Activated CD8-positive, alpha-beta memory T cell treated with anti-CD3 and anti-CD28 coated beads for 36 hours (primary cell): ENCODE results near the gene ZNF624. TPM values are rescaled to one million over a fixed set of nuclear protein-coding genes. Genes with fewer than 3 reads are reported as not detected.
"Not testable (repeated sequence)": the region's sequence is repeated elsewhere in the genome, so short reads cannot be mapped to it uniquely, and the experiment has no call there.

Source experiments
- CTCF ChIA-PET: fragments of 350-600 bp; sonication (Branson Sonifier 250); formaldehyde crosslinking; loops from one replicate; lab custom pipeline; 2021; ENCODE audit warnings: antibody characterized with exemption; lab: Charles Lee
- POLR2A ChIA-PET: fragments of 350-600 bp; sonication (Branson Sonifier 250); formaldehyde crosslinking; loops from one replicate; lab custom pipeline; 2021; ENCODE audit warnings: antibody characterized with exemption; lab: Charles Lee
- total RNA-seq, 2 experiments: library from RNA; stranded (reverse); gene quantifications; one replicate each; pipeline ENCODE4 v1.2.3, GENCODE V29; 2021

The ZNF624 gene
- total RNA-seq, result 1 to 10 TPM; 3.2 to 4.4 TPM

DNA sequence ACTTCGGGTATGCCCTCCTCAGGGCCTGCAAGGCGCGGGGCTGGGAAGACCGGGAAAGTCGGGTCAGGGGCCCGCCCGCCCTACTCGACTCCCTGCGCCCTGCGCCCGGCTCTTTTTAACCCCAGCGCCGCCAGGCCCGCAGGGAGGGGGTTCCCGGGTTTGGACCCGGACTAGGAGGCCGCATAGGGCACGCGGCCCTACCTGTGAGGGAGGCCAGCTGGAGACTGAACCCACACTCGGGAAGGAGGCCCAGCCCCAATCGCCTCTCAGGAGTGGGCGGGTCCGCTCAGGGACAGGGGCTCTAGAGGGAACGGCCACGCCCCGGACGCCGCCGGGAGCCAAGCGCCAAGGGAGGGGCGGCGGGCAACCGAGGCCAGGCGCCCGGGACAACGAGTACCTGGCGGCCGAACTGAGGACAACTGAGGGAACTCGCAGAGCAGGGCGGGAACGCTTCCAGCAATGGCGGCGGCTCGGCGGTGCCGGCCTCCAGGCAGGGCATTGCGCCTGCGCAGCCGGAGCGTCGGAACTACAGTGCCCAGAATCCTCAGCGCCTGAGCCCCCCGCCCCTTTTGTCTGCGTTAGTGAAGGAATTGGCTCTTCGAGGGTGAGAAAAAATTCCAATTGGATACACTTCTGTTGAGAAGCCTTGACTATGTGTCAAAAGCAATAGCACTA is at the start of gene ZNF624:
ZNF624 (minus strand) TSS at position 484 of the 675 bp plus-strand sequence.
- ChIA-PET CTCF (no interaction called here), POLR2A (no interaction called here)

DNA sequence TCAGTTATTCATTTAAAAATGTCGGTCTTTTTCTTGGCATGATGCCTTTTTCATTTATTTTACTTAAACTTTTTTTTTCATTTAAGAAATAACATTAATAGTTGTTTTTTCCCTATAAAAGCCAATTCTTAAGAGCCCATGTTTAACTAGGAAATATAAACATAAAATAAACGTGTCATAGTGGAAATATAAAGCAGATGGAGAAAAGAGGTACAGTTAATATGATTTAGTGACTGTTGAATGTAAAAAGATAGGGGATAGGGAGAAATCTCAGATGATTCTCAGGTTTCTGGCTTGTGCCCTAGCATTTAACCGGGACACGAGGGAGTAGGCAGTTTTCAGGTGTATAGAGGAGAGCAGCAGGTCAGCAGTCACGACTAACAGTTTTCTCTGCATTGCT is 44.0 kb upstream of the ZNF624 start:
- POLR2A ChIA-PET, CTCF ChIA-PET: not testable (repeated sequence)

DNA sequence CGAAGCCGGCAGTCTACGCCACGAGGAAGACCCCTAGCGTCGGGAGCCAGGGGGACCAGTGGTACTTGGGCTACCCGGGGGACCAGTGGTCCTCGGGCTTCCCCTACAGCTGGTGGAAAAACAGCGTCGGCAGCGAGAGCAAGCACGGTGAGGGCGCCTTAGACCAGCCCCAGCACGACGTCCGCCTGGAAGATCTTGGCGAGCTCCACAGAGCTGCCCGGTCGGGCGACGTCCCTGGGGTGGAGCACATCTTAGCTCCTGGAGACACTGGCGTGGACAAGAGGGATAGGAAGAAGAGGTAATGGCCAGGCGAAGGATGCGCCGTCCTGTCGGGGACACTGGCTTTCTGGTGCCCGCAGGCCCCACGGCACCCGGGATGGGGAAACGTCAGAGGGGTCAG is 36.8 kb upstream of the ZNF624 start:
- CTCF ChIA-PET, POLR2A ChIA-PET: not testable (repeated sequence)

DNA sequence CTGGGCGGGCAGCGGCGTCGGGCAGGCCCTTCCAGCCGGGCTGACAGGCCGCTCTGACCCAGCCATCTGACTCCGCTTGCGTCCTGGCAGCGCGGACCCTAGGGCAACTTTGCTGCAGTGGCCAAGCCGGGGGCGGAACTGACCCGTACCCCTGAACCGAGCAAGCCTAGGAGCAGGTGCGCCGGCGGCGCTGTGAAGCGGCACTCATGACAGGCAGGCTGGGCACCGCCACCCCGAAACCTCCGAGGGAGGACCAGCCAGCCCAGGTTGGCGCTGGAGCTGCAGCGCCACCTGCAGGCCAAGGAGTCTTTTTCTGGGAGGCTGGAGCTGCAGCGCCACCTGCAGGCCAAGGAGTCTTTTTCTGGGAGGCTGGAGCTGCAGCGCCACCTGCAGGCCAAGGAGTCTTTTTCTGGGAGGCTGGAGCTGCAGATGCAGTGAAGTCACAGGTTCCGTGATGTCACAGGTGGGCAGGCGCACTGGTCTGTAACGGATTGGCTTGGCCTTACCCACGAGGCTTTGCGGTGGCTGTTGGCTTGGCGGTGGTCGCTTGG is 36.2 kb upstream of the ZNF624 start, which contains the start of gene CCDC144A:
CCDC144A (plus strand) TSS at position 511 of the 551 bp plus-strand sequence. CDS start 160 bp downstream, outside the sequence.
- POLR2A ChIA-PET, result not testable (repeated sequence)

DNA sequence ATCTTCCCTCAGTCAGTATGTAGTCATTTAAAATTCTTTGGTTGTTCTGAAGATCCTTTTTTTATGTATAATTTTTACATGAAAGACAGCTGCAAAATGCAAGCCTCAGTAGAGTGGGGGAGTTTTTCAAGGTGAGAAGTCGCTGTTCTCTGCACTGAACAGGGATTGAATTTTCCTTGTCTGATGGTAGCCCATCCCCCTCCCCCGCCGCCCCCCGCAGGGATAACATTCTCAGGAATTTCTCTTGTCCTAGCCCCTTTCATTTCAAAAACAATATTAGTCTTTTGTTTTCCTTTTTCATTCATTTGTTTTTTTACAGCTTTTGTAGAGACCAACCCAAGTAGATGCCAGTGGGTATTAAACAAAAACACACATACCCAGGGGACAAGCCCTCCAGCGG is 33.5 kb upstream of the ZNF624 start:
- POLR2A ChIA-PET, CTCF ChIA-PET: not testable (repeated sequence)

More for the DNA sequence above, 36.2 kb upstream of the ZNF624 start, which contains the start of gene CCDC144A:
- CTCF ChIA-PET, result not testable (repeated sequence)

DNA sequence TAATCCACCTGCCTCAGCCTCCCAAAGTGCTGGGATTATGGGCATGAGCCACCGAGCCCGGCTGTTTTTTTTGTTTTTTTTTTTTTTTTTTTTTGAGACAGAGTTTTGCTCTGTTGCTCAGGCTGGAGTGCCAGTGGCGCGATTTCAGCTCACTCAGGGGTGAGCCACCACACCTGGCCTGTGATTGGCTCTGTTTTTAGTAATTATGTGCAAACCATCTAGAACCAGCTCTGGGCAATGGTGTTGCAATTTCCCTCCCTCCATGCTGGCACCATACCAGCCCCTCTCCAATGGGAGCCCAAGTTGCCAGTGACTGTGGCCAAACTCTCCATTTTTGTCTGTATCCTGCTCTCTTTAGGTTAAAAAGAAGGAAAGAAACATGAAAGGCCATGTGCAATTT is 32.4 kb upstream of the ZNF624 start:
- POLR2A ChIA-PET, CTCF ChIA-PET: not testable (repeated sequence)

DNA sequence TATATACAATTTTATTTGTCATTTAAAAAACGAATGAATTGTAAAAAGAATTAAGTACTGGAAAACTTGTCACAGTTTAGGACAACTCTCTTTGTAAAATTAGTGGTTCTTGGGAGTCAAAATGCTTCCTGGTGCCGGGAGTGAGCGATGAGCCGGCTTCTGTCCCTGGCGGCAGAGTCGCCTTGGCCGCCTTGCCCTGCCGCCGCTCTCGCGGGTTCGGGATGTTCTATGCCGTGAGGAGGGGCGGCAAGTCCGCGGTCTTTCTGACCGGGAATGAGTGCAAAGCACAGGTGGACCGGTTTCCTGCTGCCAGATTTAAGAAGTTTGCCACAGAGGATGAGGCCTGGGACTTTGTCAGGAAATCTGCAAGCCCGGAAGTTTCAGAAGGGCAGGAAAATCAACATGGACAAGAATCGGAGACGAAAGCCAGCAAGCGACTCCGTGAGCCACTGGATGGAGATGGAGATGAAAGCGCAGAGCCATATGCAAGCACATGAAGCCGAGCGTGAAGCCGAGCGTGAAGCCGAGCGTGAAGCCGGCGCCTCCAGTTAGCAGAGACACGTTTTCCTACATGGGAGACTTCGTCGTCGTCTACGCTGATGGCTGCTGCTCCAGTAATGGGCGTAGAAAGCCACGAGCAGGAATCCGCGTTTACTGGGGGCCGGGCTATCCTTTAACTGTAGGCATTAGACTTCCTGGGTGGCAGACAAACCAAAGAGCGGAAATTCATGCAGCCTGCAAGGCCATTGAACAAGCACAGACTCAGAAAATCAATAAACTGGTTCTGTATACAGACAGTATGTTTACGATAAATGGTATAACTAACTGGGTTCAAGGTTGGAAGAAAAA is 29.9 kb upstream of the ZNF624 start:
- POLR2A ChIA-PET, CTCF ChIA-PET: not testable (repeated sequence)

DNA sequence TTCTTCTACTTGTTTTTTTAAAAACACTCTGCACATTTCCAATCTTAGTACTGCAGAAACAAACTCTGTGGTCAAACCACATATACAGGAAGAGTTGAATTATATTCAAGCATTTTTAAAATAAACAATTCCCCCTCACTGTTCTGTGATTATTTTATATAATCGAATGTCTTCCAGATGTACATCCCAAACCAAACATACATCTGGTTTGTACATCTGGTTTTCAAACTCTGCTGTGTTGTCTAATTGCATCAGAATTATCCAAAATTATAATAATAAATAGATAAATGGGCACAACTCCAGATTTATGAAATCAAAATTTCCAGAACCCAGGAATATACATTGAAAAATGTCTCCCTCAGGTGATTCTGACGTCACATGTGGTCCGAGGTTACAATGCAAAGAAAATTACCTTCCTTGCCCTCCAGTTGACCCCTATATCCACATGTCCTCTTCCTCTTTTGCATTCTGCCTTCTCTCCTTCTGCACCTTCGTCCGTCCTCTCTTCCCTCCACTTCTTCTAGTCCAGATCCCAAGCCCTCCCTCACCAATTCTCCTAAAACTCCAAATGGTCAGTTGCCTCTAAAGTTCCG is 23.1 kb upstream of the ZNF624 start:
- CTCF ChIA-PET, result no interaction called here
- POLR2A ChIA-PET, result no interaction called here

DNA sequence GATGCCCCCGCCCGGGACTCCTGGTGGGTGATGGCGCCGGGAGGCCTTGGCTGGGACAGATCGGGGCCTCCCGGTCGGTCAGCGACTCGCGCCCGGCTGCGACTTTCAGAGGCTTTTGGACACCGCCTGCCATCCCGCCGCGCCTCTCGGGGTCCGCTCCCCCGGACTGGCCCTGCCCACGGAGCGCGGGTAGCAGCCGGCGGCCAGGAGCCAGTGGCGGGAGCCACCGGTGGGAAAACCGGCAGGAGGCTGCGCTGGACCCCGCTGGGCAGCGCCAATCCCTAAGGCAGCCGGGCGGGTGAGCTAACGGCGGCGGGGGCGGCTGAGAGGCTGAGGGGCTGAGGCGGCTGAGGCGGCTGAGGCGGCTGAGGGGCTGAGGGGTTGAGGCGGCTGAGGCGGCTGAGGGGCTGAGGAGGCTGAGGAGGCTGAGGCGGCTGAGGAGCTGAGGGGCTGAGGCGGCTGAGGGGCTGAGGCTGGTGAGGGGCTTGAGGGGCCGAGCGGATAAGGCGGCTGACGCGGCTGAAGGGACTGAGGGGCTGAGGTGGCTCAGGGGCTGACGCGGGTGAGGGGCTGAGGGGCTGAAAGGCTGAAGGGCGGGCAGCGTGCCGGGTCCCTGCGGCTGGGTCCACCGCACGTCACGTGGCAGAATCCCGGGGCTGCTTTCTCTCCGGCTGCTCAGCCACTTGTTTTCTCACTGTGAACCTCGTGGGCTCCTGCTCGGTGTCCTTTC is 13.4 kb upstream of the ZNF624 start:
- POLR2A ChIA-PET, CTCF ChIA-PET: not testable (repeated sequence)

DNA sequence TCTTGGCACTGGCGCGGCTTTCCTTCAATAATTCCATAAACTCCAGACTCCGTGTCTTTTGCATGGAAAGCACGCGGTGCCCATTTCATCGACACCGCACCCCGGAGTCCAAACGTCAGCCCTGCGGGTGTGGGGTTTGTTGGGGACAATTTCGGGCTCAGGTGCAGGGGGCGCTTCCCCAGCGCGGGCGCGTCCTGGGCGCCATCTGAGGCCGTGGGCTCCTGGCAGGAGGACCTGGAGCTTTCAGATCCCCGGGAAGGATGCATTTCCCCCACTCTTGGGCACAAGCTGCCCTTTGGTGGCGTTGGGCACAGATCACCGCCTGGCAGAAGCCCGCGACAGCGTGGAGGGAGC is 12.9 kb upstream of the ZNF624 start:
- CTCF ChIA-PET, POLR2A ChIA-PET: not testable (repeated sequence)

DNA sequence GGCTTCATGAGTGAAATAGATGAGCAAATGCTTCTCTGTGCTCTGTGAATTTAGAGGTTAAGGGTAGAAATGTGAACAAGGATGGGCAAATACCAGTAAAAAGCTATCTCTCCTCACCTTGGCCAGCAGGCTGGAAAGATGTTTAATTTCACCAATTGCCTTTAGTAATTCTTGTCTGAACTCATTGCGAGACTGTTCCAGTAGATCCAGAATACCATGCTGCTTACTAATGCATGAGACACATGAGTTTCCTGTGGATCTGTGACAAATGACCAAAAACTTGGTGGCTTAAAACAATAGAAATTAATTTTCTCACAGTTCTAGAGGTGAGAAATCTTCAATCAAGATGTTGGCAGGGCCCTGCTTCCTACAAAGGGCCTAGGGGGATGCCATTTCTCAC is 9.3 kb upstream of the ZNF624 start:
- ChIA-PET POLR2A (no interaction called here), CTCF (interaction anchor here (0.7 kb wide), 1 partner anchor 82 kb away, joined by 4 read pairs; no protein-coding TSS in a partner anchor)

DNA sequence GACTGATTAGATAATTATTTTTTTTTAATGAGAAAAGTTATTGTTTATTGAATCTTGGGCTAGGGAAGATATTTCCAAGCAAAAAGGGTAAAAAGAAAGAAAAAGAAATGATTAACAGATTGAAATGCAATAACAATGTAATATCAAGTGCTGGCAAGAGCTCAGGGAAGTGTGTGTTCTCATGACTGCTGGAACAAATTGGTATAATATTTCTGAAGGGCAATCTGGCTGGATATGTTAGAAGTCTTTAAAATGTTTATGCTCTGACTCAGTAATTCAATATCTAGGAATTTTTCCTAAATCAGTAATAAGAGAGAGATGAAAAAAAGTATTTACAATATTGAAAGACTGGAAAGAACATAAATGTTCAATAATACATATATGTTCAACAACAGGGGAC is 7.6 kb upstream of the ZNF624 start:
- ChIA-PET CTCF (no interaction called here), POLR2A (no interaction called here)

DNA sequence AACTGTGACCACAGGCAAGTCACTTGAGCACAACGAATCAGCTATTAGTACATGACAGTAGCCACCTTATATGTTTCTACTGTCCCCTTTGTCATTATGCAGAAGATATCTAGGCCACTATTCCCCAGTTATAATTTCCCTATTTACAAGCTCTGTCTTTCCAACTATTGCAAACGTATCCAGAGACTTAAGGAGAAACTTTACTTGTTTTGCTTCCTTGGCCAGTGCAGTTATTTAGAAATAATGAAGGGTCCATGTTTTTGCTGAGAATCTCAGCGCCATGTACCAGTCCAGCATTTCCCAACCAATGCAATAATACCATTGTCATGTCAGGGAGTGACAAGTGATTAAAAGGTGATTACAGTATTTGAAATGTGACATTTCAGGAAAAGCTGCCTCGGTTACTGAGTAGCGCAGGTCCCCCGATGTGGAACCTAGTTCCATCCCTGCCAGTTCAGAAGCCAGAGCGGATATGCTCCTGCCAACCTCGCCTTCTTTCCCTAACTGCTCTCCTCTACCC is 743 bp downstream of the ZNF624 start:
- CTCF ChIA-PET, result interaction anchor here (1.0 kb wide), 1 partner anchor 63 kb away, joined by 5 read pairs; no protein-coding TSS in a partner anchor
- POLR2A ChIA-PET, result no interaction called here

DNA sequence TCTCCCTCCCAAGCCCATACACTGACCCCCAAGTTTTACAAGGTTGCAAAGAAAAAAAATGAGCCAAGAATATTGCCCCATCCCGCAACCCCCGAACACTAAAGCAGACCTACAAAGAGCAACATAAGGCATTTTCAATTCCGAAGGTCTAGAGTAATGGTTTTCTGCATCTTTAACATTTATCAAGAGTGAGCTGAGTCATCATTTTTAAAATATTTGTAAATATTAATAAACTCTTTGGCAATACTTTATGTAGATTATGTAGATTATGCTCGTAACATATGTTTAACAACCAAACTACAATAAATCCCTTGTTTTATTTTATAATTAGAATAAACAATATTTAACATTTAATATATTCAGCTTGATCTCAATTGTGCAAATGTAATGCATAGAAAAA is 1.4 kb downstream of the ZNF624 start:
- ChIA-PET CTCF (interaction anchor here (1.0 kb wide), 1 partner anchor 63 kb away, joined by 5 read pairs; no protein-coding TSS in a partner anchor), POLR2A (no interaction called here)

DNA sequence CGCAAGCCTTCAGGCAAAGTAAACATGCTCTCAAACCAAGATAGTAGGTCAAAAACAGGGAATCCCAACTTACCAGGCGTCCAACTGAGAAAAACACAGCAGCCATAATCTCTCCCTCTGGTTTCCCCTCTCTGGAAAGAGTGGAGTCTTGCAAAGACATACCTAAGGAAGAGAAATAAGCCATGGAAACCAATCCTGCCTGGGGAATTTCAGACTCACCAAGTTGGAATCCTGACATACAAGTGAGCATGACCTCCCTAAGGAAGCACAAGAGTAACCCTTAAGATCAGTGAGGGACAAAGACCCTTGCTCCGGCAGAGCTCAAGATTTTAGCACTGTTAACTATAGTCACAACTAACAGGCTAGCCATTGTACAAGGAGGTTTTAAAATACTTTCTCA is 4.1 kb downstream of the ZNF624 start:
- ChIA-PET POLR2A (no interaction called here), CTCF (no interaction called here)

DNA sequence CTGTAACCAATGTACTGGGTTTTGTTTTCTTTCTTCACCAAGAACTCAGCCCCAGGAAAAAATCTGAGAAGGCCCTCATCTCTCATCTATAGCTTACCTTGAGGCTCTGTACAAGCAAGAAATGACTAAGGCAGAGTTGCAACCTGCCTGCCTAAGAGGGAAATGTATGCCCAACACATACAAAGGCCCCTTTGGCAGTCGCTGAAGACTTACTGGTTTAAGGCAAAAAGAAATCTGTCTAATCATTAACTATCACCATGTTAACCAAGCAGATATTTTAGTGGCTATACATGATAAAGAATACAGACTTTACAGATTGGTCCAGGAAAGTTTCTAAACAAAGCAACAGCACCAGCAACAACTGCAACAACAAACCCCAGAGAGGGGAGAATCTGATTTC is 14.2 kb downstream of the ZNF624 start:
- POLR2A ChIA-PET, result no interaction called here

DNA sequence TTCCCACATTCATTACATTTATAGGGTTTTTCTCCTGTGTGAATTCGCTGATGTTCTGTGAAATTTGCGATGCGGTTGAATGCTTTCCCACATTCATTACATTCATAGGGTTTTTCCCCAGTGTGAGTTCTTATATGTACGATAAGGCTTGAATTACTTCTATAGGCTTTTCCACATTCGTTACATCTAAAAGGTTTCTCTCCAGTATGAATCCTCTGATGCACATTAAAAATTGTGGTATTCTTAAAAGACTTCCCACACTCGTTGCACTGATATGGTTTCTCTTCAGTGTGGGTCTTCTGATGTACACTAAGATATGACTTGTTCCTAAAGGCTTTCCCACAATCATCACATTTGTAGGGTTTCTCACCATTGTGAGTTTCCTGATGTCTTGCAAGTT is 30.4 kb downstream of the ZNF624 start:
- ChIA-PET CTCF (no interaction called here), POLR2A (no interaction called here)

More for the DNA sequence above, 14.2 kb downstream of the ZNF624 start:
- CTCF ChIA-PET, result interaction anchor here (1.3 kb wide), 1 partner anchor 50 kb away, joined by 3 read pairs; no protein-coding TSS in a partner anchor

DNA sequence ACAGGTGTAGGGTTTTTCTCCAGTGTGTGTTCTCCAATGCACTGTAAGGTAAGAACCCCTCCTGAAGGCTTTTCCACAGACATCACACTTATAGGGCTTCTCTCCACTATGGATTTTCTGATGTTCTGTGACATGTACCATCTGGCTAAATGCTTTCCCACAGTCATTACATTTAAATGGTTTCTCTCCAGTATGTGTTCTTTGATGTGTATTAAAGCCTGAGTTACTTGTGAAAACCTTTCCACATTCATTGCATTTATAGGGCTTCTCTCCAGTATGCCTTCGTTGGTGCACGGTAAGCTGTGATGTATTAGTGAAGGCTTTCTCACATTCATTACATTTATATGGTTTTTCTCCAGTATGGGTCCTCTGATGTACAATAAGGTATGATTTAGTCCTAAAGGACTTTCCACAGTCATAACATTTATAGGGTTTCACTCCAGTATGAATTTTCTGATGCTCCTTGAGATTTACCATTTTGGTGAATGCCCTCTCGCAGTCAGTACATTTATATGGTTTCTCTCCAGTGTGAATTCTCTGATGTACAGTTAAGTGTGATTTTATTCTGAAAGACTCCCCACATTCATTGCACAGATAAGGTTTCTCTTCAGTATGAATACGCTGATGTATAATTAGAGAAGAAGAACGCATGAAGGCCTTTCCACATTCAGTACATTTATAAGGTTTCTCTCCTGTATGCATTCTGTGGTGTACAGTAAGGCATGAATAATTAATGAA is 30.9 kb downstream of the ZNF624 start:
- ChIA-PET CTCF (no interaction called here), POLR2A (no interaction called here)
